A549 (cell line): ENCODE results near the gene KCNQ5. TPM values are rescaled to one million over a fixed set of nuclear protein-coding genes. Genes with fewer than 3 reads are reported as not detected.
A peak's percentile ranks its signal among the peaks of the same experiment; 100 is the strongest.

Source experiments
- ATAC-seq, 2 experiments: fragments of 200-7000 bp in 1 of 2; fragments of >200 bp in 1 of 2; cut with Nextera tagmentation in 1 of 2; cut with Tn5 transposase in 1 of 2; 3 replicates each; pipeline versions ENCODE4 v1.8.0 to v1.9.1; 2018 to 2020; ENCODE audit warnings: mild to moderate bottlenecking in 1 of 2, moderate library complexity in 1 of 2
- CTCF ChIA-PET: fragments of 300-600 bp; sonication (Branson Sonifier 250); formaldehyde crosslinking; extraction: SDS; loops from one replicate; lab custom pipeline; 2021; ENCODE audit warnings: antibody characterized with exemption, inconsistent platforms; lab: Yijun Ruan, JAX
- POLR2A ChIA-PET: fragments of 350-600 bp; formaldehyde crosslinking; extraction: SDS; loops from one replicate; lab custom pipeline; 2021; ENCODE audit warnings: antibody characterized with exemption, inconsistent platforms; lab: Yijun Ruan, JAX
- DNase-seq, 2 experiments: peaks; one replicate each; pipeline versions ENCODE4 v3.0.0 to v3.0.0-alpha.2; 2011 to 2016; ENCODE audit warnings: low read depth in 1 of 2, low spot score in 1 of 2
- FAIRE-seq: peaks from 2 replicates; lab custom pipeline; 2011; peaks lifted over from hg19 to GRCh38; lab: Jason Lieb, UNC
- H3K27ac ChIP-seq, 2 experiments: fragments of >200 bp; sonication (Bioruptor Twin); formaldehyde crosslinking; 3 replicates each; pipeline ENCODE4 v1.5.1; 2016 to 2017
- H3K4me1 ChIP-seq: fragments of >200 bp; sonication (Bioruptor Twin); formaldehyde crosslinking; 3 replicates; pipeline ENCODE4 v1.6.1; 2016
- H3K4me2 ChIP-seq: fragments of >200 bp; sonication (Bioruptor Twin); formaldehyde crosslinking; 3 replicates; pipeline ENCODE4 v1.6.1; 2016
- H3K4me3 ChIP-seq: fragments of >200 bp; sonication (Bioruptor Twin); formaldehyde crosslinking; 3 replicates; pipeline ENCODE4 v1.5.1; 2016
- H3K9me3 ChIP-seq: fragments of >200 bp; sonication (Bioruptor Twin); formaldehyde crosslinking; 3 replicates; pipeline ENCODE4 v1.6.1; 2016
- BHLHE40 ChIP-seq: IDR thresholded peaks from 2 replicates; pipeline ENCODE4 v1.6.1; 2012; ENCODE audit warnings: low read depth, low read length, inconsistent platforms
- CBX2 ChIP-seq: fragments of 200-600 bp; sonication (generic); IDR thresholded peaks from 2 replicates; pipeline ENCODE4 v1.6.1; 2016; ENCODE audit warnings: low read depth, mild to moderate bottlenecking, borderline replicate concordance
- CBX8 ChIP-seq: fragments of 200-600 bp; sonication (generic); IDR thresholded peaks from 2 replicates; pipeline ENCODE4 v1.6.1; 2016
- CHD4 ChIP-seq: fragments of 200-600 bp; sonication (generic); IDR thresholded peaks from 2 replicates; pipeline ENCODE4 v1.6.1; 2016; ENCODE audit warnings: antibody characterized with exemption, mild to moderate bottlenecking, borderline replicate concordance
- E2F6 ChIP-seq: IDR thresholded peaks from 2 replicates; pipeline ENCODE4 v1.6.1; 2012; ENCODE audit warnings: low read depth, borderline replicate concordance
- EHF ChIP-seq: fragments of 250-450 bp; sonication (Bioruptor Pico); IDR thresholded peaks from 2 replicates; pipeline ENCODE4 v1.5.0; 2020; ENCODE audit warnings: mild to moderate bottlenecking
- EP300 ChIP-seq, 2 experiments: fragments of >200 bp; sonication (Bioruptor Twin); formaldehyde crosslinking; IDR thresholded peaks; 2 replicates in 1 of 2; 3 replicates in 1 of 2; pipeline ENCODE4 v1.6.1; 2016 to 2017
- ESRRA ChIP-seq: fragments of 150-350 bp; IDR thresholded peaks from 2 replicates; pipeline ENCODE4 v1.6.1; 2014; ENCODE audit warnings: mild to moderate bottlenecking, low read length, borderline replicate concordance
- FOSB ChIP-seq: fragments of 250-450 bp; sonication (Bioruptor Pico); IDR thresholded peaks from 2 replicates; pipeline ENCODE4 v1.5.0; 2020; ENCODE audit warnings: mild to moderate bottlenecking, moderate library complexity
- FOSL2 ChIP-seq, 2 experiments: fragments of 450-650 bp in 1 of 2; fragments of >200 bp in 1 of 2; sonication (Bioruptor Twin) in 1 of 2; formaldehyde crosslinking; IDR thresholded peaks; 2 replicates each; pipeline versions ENCODE4 v1.5.0 to v1.6.1; 2016 to 2020; ENCODE audit warnings: mild to moderate bottlenecking in 1 of 2, moderate library complexity in 1 of 2
- FOXS1 ChIP-seq: fragments of 250-450 bp; sonication (Bioruptor Pico); IDR thresholded peaks from 2 replicates; pipeline ENCODE4 v1.5.0; 2020; ENCODE audit warnings: mild to moderate bottlenecking, moderate library complexity
- GATA3 ChIP-seq: IDR thresholded peaks from 2 replicates; pipeline ENCODE4 v1.6.1; 2012; ENCODE audit warnings: borderline replicate concordance
- HOXA7 ChIP-seq: fragments of 250-450 bp; sonication (Bioruptor Pico); IDR thresholded peaks from 2 replicates; pipeline ENCODE4 v1.5.0; 2020; ENCODE audit warnings: mild to moderate bottlenecking, moderate library complexity
- JUN ChIP-seq, 2 experiments: fragments of >200 bp; sonication (Bioruptor Twin); formaldehyde crosslinking; IDR thresholded peaks; 2 replicates in 1 of 2; 3 replicates in 1 of 2; pipeline ENCODE4 v1.6.1; 2016 to 2017
- KDM1A ChIP-seq: fragments of 200-600 bp; sonication (generic); IDR thresholded peaks from 2 replicates; pipeline ENCODE4 v1.6.1; 2016; ENCODE audit warnings: low read depth, mild to moderate bottlenecking
- KDM5A ChIP-seq: fragments of 200-600 bp; sonication (generic); IDR thresholded peaks from 2 replicates; pipeline ENCODE4 v1.6.1; 2016; ENCODE audit warnings: antibody characterized with exemption, mild to moderate bottlenecking
- MAFK ChIP-seq: fragments of 450-650 bp; IDR thresholded peaks from 2 replicates; pipeline ENCODE4 v1.6.1; 2014; ENCODE audit not compliant: partially characterized antibody
- MAZ ChIP-seq: fragments of 150-350 bp; IDR thresholded peaks from 2 replicates; pipeline ENCODE4 v1.6.1; 2014; ENCODE audit warnings: antibody characterized with exemption, low read depth, low read length, borderline replicate concordance
- MYC ChIP-seq: IDR thresholded peaks from 2 replicates; pipeline ENCODE4 v1.6.1; 2012; ENCODE audit warnings: mild to moderate bottlenecking, inconsistent platforms, low read length, improper control_type of control experiment, borderline replicate concordance
- NR3C1 ChIP-seq: fragments of >200 bp; sonication (Bioruptor Twin); formaldehyde crosslinking; IDR thresholded peaks from 3 replicates; pipeline ENCODE4 v1.6.1; 2017
- PBX3 ChIP-seq: IDR thresholded peaks from 2 replicates; pipeline ENCODE4 v1.6.1; 2012
- POLR2A ChIP-seq: IDR thresholded peaks from 2 replicates; pipeline ENCODE4 v1.6.1; 2012; ENCODE audit warnings: mild to moderate bottlenecking, low read length
- POLR2AphosphoS2 ChIP-seq: conservative IDR thresholded peaks from 2 replicates; pipeline ENCODE4 v1.6.1; 2012; ENCODE audit warnings: low read length, improper control_type of control experiment, inconsistent platforms
- RCOR1 ChIP-seq: fragments of 150-350 bp; IDR thresholded peaks from 2 replicates; pipeline ENCODE4 v1.6.1; 2014; ENCODE audit warnings: antibody characterized with exemption, low read length, low read depth
- RFX5 ChIP-seq: fragments of 450-650 bp; IDR thresholded peaks from 2 replicates; pipeline ENCODE4 v1.7.1; 2014; ENCODE audit warnings: antibody characterized with exemption, mild to moderate bottlenecking, moderate library complexity
- RNF2 ChIP-seq: fragments of 200-600 bp; sonication (generic); IDR thresholded peaks from 2 replicates; pipeline ENCODE4 v1.6.1; 2016; ENCODE audit warnings: low read depth, mild to moderate bottlenecking, antibody characterized with exemption, moderate library complexity, borderline replicate concordance
- SREBF2 ChIP-seq: fragments of 450-650 bp; IDR thresholded peaks from 2 replicates; pipeline ENCODE4 v1.6.1; 2014; ENCODE audit warnings: mild to moderate bottlenecking, moderate library complexity
- TFCP2L1 ChIP-seq: fragments of 250-450 bp; sonication (Bioruptor Pico); IDR thresholded peaks from 2 replicates; pipeline ENCODE4 v1.5.0; 2021; ENCODE audit warnings: mild to moderate bottlenecking
- TP53 ChIP-seq: fragments of 250-450 bp; sonication (Bioruptor Pico); IDR thresholded peaks from 2 replicates; pipeline ENCODE4 v1.5.0; 2021; ENCODE audit warnings: mild to moderate bottlenecking, moderate library complexity
- ZFP36 ChIP-seq: fragments of 450-650 bp; IDR thresholded peaks from 2 replicates; pipeline ENCODE4 v1.6.1; 2014; ENCODE audit warnings: borderline replicate concordance; ENCODE audit not compliant: partially characterized antibody
- WGBS: methylation state at CpG from one replicate; pipeline ENCODE4 v1.1.6; 2017; ENCODE audit errors: missing lambda C conversion rate; 5-methylcytosine and 5-hydroxymethylcytosine counted together
- polyA plus RNA-seq, 4 experiments: library from polyadenylated mRNA; depleted of rRNA in 3 of 4; stranded (reverse); fragments of >200 nt; fragmentation: RNase III in 1 of 4; extraction: RNeasy Plus Mini Kit Qiagen cat#74134 plus additional on column Dnase treatment in 1 of 4; gene quantifications; 2 replicates in 3 of 4; 3 replicates in 1 of 4; pipeline ENCODE4 v1.2.3, GENCODE V29; 2011 to 2017
- TF ChIP-seq, protein P1 (sequence below): fragments of >200 bp; sonication (Bioruptor Twin); formaldehyde crosslinking; IDR thresholded peaks from 3 replicates; pipeline ENCODE4 v1.5.1; 2016
- TF ChIP-seq, protein P2 (sequence below): fragments of >200 bp; sonication (Bioruptor Twin); formaldehyde crosslinking; IDR thresholded peaks from 2 replicates; pipeline ENCODE4 v1.6.1; 2016

Gene KCNQ5
- polyA plus RNA-seq, 2 of the 4 experiments (the other 2 are of a cell fraction) = 1.2 to 1.3 TPM

DNA sequence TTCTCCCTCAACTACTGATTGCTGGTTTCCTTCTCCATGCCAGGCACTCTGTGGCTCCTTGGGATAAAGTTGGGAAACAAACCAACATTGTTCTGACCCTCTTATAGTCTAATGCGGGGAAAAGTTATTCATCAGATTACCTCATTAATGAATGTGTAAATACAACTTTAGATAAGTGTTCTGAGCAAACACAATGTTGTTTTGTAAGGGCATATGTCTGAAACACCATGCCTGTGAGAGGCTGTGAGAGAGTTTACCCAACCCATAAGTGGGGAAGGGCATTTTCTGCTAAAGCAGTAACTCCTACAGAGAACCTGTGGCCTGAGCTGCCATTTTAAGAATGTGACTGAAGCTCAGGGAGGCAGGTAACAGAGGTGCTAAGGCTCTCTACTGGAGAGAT lies 319.9 kb downstream of the KCNQ5 start:
- DNase-seq (no peak), FAIRE-seq (no peak), ATAC-seq (no peak)
- CTCF ChIA-PET = no interaction called here
- no peak for TF ChIP-seq EP300 (IDR thresholded peaks at IDR 0.05)
- no peak for TF ChIP-seq FOSB (CRISPR knock-in tag)
- no peak for TF ChIP-seq ZFP36
- no peak for TF ChIP-seq SREBF2
- TF ChIP-seq E2F6 = no peak
- TF ChIP-seq GATA3 = no peak
- TF ChIP-seq, protein P1, sequence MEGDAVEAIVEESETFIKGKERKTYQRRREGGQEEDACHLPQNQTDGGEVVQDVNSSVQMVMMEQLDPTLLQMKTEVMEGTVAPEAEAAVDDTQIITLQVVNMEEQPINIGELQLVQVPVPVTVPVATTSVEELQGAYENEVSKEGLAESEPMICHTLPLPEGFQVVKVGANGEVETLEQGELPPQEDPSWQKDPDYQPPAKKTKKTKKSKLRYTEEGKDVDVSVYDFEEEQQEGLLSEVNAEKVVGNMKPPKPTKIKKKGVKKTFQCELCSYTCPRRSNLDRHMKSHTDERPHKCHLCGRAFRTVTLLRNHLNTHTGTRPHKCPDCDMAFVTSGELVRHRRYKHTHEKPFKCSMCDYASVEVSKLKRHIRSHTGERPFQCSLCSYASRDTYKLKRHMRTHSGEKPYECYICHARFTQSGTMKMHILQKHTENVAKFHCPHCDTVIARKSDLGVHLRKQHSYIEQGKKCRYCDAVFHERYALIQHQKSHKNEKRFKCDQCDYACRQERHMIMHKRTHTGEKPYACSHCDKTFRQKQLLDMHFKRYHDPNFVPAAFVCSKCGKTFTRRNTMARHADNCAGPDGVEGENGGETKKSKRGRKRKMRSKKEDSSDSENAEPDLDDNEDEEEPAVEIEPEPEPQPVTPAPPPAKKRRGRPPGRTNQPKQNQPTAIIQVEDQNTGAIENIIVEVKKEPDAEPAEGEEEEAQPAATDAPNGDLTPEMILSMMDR = no peak
- no peak for TF ChIP-seq ESRRA
- TF ChIP-seq CHD4 = no peak
- no peak for TF ChIP-seq MAZ
- TF ChIP-seq BHLHE40 = no peak
- no peak for TF ChIP-seq TP53
- no peak for TF ChIP-seq JUN (IDR thresholded peaks at IDR 0.05)
- no peak for TF ChIP-seq MYC
- TF ChIP-seq, protein P2, sequence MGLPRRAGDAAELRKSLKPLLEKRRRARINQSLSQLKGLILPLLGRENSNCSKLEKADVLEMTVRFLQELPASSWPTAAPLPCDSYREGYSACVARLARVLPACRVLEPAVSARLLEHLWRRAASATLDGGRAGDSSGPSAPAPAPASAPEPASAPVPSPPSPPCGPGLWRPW = no peak
- TF ChIP-seq CBX8 = no peak
- TF ChIP-seq KDM5A = no peak
- no peak for TF ChIP-seq RNF2
- no peak for TF ChIP-seq RFX5
- Histone ChIP-seq H3K9me3 (no peaks in the 10 kb centered on the region), H3K4me2 (no peak overlapping the region), H3K4me3 (no peak overlapping the region), H3K27ac (no peak overlapping the region), H3K4me1 (peaks cover 6% of the 10 kb centered on the region; the same call in 1 of the 3 replicates)
- 38% methylated on average over 1 of the region's 1 CpG for WGBS
- POLR2A ChIA-PET = no interaction called here

DNA sequence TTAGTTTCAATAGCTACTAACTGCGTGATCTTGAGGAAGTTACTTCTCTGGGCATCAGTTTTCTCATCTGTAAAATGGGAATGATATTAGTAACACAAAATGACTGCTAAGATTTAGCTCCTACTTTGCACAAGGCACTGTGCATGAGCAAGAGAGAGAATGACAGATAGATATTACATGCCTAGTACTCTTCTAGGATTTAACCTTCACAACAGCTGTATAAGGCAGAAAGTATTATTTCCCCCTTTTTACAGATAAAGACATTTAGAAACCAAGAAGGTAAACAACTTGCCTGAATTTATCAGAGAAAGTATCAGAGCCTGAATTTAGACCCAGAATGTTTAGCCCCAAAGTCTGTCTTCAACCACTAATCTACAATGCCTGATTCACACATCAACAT lies 321.8 kb downstream of the KCNQ5 start:
- Histone ChIP-seq H3K4me2 (no peak overlapping the region), H3K4me1 (peaks cover 22% of the 10 kb centered on the region; the same call in 2 of the 3 replicates), H3K27ac (no peak overlapping the region), H3K4me3 (no peak overlapping the region), H3K9me3 (no peaks in the 10 kb centered on the region; the same call in 2 of the 3 replicates)
- TF ChIP-seq KDM1A = 0 out of 2 replicates have a peak, but pooled peaks have one; percentile 17
- TF ChIP-seq, protein P1 = no peak
- ATAC-seq (no peak), FAIRE-seq (no peak), DNase-seq (no peak)
- ChIA-PET CTCF (no interaction called here), POLR2A (no interaction called here)
- 72% methylated on average over 1 of the region's 1 CpG for WGBS

DNA sequence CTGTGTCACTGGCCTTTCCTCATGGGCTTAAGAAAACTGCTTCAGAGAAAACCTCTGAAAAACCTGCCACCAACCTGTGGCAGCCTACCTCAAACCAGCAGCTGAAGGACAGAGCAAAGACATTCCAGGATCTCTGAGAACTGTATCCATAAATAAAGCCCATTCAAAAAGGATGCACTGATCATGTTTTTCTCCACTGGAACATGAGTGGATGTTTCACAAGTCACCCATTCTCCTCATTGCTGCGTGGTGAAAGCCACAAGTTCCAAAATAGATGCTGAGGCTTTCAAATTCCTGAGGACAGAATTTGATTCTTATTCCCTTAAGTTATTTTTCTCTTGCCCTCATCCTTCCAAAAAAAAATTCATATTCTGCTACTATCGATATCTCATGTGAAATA lies 322.8 kb downstream of the KCNQ5 start:
- ChIA-PET POLR2A (no interaction called here), CTCF (no interaction called here)
- 62% methylated on average over 2 of the region's 2 CpGs for WGBS
- no peak for ATAC-seq
- FAIRE-seq = no peak
- Histone ChIP-seq H3K9me3 (no peaks in the 10 kb centered on the region; the same call in 2 of the 3 replicates), H3K27ac (peak overlapping the region in 1 of 2 experiments; percentile 63; a peak in 2 of 6 replicates), H3K4me2 (no peak overlapping the region), H3K4me1 (peaks cover 29% of the 10 kb centered on the region), H3K4me3 (no peak overlapping the region)
- no peak for DNase-seq
- no peak for TF ChIP-seq RCOR1
- no peak for TF ChIP-seq CBX8
- no peak for TF ChIP-seq PBX3
- no peak for TF ChIP-seq MAFK
- TF ChIP-seq NR3C1 = no peak
- TF ChIP-seq HOXA7 (CRISPR knock-in tag) = no peak
- TF ChIP-seq CBX2 = no peak
- no peak for TF ChIP-seq EHF (CRISPR knock-in tag)
- TF ChIP-seq POLR2AphosphoS2 = no peak
- TF ChIP-seq FOSL2 (IDR thresholded peaks at IDR 0.05) = no peak
- TF ChIP-seq FOSL2 (CRISPR knock-in tag; IDR thresholded peaks at IDR 0.05) = no peak
- no peak for TF ChIP-seq POLR2A
- TF ChIP-seq, protein P2 = no peak
- TF ChIP-seq ESRRA = no peak
- TF ChIP-seq TFCP2L1 (CRISPR knock-in tag) = no peak
- no peak for TF ChIP-seq FOXS1 (CRISPR knock-in tag)
